ENCODE results near the gene GABRB1.

The GABRB1 gene

GRCh38 chr4:47050761-47051725 lies 19.7 kb downstream of the GABRB1 start:
- DNase-seq: no peak

- no peak for DNase-seq
Observed at GRCh38 chr4:47053485-47053884, 22.1 kb downstream of the GABRB1 start.

DNA sequence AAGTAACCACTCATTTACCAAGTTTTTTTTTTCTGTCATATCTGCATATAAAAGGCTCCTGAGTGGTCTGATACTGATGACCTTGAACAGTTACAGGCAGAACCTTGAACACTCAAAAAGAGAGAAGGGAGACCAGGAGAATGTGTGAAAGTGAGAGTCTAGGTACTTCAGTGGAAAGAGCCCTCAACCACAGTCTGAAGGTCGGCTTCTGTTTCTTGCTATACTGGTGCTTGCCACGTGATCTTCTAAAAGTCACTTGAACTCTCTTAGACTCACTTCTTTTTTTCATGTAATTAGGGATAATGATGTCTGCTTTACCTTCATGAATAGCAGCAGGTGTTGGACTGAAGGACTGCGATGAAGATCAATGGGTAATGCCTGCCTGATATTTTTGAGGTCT lies 22.8 kb downstream of the GABRB1 start:
- no peak for DNase-seq

DNA sequence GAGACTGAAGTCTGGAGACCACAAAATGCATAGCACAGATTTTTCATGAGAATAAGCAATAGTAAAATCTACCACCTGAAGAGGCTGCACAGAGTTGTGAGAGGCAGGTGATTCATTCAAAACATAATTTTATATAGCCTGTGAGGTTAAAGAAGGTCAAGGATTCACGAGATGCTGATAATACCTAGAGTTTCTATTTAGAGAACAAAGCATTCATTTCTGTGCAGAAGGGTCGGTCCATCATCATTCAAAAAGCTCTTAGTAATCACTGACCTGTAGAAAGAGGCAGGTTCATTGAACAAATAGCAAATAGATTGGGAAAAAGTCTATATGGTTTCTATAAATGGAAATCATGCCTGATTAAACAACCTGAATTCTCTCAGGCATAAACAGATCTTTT lies 26.6 kb downstream of the GABRB1 start:
- DNase-seq: no peak

- no peak for DNase-seq
Observed at GRCh38 chr4:47060561-47060960, 29.2 kb downstream of the GABRB1 start.

- DNase-seq: no peak
Observed at GRCh38 chr4:47061435-47061834, 30.1 kb downstream of the GABRB1 start.

- DNase-seq: no peak
Observed at GRCh38 chr4:47065051-47065481, 33.7 kb downstream of the GABRB1 start.

DNA sequence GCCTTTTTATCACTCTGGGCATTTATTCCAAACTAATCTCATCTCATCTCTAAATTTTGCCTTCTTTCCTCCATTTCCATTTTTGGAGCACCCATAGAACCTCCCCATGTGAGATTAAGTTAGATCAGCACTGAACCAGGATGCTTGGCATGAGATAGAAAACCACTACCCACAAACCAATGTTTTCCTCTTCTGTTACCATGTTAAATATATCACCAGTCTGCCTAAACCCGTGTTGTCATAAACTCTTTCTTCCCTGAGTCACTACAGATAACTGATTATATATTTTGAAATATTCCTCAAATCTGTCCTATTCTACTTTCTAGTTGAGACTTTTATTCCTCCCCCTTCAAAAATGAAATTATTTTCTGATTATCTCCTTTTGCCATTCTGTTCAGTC lies 37.6 kb downstream of the GABRB1 start:
- DNase-seq: no peak

- DNase-seq: no peak
Observed at GRCh38 chr4:47071901-47072341, 40.6 kb downstream of the GABRB1 start.

GRCh38 chr4:47073647-47074046 lies 42.3 kb downstream of the GABRB1 start:
- no peak for DNase-seq

- no peak for DNase-seq
Observed at GRCh38 chr4:47074816-47075215, 43.4 kb downstream of the GABRB1 start.

DNA sequence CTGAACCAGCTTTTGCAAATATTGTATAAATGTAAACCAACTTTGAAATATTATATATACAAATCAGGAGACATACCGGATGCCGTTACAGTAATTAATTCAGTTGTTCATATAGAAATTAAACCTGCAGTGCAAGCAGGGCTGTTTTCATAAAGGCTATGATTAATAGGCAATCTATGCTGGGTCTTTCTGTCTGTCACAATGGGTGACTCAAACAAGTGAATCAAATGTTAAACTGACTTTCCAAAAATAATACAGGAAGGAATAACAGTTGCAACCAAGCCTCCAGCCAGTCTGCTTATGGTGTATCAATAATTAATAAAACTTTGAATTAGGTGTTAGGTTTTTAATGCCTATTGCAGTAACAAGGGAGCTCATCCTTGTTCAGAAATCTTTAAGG lies 43.9 kb downstream of the GABRB1 start:
- no peak for DNase-seq

DNA sequence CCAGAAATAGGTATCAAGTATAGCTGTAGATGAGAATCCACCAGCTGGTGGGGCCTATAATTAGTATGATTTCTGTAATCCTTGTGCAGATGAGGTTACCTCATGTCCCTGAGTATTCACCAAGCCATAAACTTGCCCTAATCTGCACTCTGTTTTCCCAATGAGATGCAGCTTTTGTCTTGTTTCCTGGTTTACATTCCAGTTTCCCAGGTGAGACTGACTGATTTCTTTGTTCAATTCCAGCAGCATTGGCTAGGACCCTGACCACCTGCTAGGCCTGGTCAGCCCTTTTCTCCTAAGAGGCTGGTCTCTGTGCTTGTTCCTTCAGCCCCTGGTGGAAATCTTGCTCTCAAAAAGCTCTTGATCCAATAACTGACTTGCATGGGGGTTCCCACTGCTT lies 44.6 kb downstream of the GABRB1 start:
- DNase-seq: no peak

- no peak for DNase-seq
Observed at GRCh38 chr4:47084111-47084510, 52.7 kb downstream of the GABRB1 start.

- no peak for DNase-seq
Observed at GRCh38 chr4:47084795-47085194, 53.4 kb downstream of the GABRB1 start.

- DNase-seq: no peak
Observed at GRCh38 chr4:47088298-47088697, 56.9 kb downstream of the GABRB1 start.

GRCh38 chr4:47095884-47096283 lies 64.5 kb downstream of the GABRB1 start:
- no peak for DNase-seq

DNA sequence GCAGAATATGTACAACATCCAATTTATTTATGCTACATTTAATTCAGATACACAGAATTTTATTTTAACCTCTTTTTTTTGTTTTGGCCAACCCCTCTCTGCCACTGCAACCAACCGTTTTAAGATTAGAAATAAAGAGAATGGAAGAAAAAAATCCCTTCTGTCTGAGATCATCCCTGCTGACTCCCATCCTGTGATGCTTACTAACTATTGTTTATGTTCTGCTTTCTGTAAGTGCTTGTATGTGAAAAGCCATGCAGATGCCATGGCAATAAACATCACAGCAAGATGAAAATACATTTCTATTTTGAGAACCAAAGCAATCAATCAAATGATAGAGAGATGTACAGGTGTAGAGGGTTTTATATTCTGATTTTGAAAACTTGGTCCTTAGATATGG lies 70.1 kb downstream of the GABRB1 start:
- DNase-seq: no peak

DNA sequence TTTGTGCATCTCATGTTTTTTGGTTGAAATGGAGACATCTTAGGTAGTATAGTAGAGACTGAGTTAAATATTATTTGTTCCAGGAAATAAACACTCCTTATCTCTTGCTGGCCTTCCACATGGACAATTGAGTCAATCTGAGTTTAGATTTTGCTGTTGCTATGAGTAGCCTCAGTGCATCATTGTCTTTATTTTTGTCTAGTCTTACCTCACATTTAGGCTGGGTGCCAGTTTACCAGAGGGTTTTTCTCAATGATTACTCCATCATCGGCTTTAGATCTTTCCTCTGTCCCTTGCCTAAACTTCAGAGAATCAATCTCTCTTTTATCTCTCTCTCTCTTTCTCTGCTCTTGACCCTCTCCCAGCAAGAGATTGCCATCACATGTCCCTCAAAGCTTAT lies 73.6 kb downstream of the GABRB1 start:
- DNase-seq: no peak

GRCh38 chr4:47106561-47106960 lies 75.2 kb downstream of the GABRB1 start:
- no peak for DNase-seq

DNA sequence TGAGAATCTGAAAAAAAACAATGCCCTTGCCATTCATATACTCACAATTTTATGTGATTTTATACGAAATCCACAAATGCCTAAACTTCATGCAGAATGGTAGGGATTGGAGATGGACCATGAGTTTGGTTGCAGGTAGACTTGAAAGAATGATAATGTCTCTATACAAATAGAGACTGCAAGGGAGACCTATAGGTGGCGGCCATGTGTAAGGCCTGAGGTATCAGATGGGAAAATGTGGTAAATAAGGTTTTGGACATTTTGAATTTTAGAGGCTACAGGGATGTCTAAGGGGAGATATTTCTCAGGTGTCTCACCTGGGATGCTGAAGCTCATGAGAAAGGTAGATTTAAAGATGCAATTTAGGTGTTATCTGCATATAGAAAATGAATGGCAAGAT lies 78.0 kb downstream of the GABRB1 start:
- no peak for DNase-seq

GRCh38 chr4:47110546-47111132 lies 79.3 kb downstream of the GABRB1 start:
- no peak for DNase-seq

DNA sequence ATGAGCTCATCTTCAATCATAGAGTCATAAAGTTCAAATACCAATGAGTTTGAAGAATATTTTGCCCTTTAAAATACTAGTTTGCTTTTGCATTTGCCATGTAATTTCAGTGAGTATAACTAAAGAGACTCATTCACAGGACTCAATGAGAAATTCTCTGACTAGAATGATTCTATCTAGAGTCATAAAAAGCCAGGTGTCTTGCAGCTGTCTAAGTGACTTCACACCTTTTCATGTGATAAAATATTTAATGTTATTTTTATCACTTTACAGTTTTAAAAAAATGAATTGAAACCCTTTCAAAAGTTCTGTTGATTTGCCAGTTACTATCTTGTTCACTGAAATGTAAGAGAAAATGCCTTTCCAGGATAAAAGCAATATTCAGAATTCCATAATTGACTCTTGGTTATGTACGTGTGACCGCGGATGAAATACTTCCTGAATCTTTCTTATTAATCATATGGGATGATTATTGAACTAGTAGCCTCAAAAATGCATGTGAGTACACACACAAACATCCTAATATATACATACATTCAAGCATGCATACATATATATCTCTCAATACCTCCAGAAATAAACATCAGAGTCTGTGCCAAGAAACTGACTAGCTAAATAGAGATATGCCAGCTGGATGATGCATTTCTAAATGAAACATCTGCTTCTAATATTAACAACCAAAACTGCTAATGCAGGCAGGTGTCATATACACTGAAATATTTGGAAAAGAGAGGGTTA lies 87.0 kb downstream of the GABRB1 start:
- DNase-seq: no peak

DNA sequence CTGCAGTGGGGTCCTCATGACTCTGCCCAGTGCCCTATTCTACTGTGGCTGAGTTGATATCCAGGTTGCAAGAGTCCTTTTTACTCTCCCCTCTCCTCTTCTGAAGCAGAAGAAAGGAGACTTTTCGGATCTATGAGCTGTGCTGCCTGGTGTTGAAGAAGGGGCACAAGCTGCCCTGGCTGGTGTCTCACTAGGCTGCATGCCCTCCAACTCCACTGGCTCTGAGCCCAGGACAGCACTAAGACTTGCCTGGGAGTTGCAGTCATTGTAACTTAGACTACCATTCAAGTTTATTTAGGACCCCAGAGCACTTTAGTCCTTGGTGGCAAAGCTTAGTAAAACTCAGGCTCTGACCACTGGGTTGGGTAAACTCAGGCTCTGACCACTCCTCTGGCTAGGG lies 89.4 kb downstream of the GABRB1 start:
- no peak for DNase-seq

All from NCI-H2029 (cell line).